Activated T-helper 1 cell treated with anti-CD3 and anti-CD28 coated beads, Interleukin-12 subunit alpha, Interleukin-12 subunit beta, Interleukin-2, Interleukin-4 antibody, amounts not matched to agents 30 ng/mL and 10 ng/mL and 1 ng/mL, durations not matched to agents 14 hours and 24 hours and 36 hours (primary cell): ENCODE measurements around the gene NEUROD2. TPM values are rescaled to one million over a fixed set of nuclear protein-coding genes. Genes with fewer than 3 reads are reported as not detected.
A peak's percentile ranks its signal among the peaks of the same experiment; 100 is the strongest.
"Not testable (repeated sequence)": the region's sequence is repeated elsewhere in the genome, so short reads cannot be mapped to it uniquely, and the experiment has no call there.

ENCODE experiments used
- DNase-seq: peaks from one replicate; pipeline ENCODE4 v3.0.0; 2021; ENCODE audit warnings: low spot score
- H3K27ac Mint-ChIP-seq: one replicate; pipeline ENCODE4 v1.8.0; 2021; ENCODE audit warnings: mild to moderate bottlenecking, mixed read lengths
- H3K27me3 Mint-ChIP-seq: one replicate; pipeline ENCODE4 v1.8.0; 2022; ENCODE audit warnings: mild to moderate bottlenecking, moderate library complexity, mixed read lengths; ENCODE audit not compliant: insufficient read depth
- H3K36me3 Mint-ChIP-seq: one replicate; pipeline ENCODE4 v1.8.0; 2021; ENCODE audit warnings: low read depth, mixed read lengths
- H3K4me1 Mint-ChIP-seq: one replicate; pipeline ENCODE4 v1.8.0; 2021; ENCODE audit warnings: low read depth, mixed read lengths
- H3K4me3 Mint-ChIP-seq: one replicate; pipeline ENCODE4 v1.8.0; 2021; ENCODE audit warnings: mild to moderate bottlenecking, moderate library complexity, mixed read lengths
- H3K9me3 Mint-ChIP-seq: one replicate; pipeline ENCODE4 v1.8.0; 2021; ENCODE audit warnings: mixed read lengths
- intact Hi-C: fragments of 100-400 bp; cut with micrococcal nuclease; formaldehyde crosslinking; loops from one replicate; pipeline ENCODE4 v1.15.1; 2024
- total RNA-seq: library from RNA; stranded (reverse); gene quantifications from 2 replicates; pipeline ENCODE4 v1.2.3, GENCODE V29; 2022

NEUROD2 gene
- total RNA-seq, 1 donor from 2014 or later = not detected

DNA sequence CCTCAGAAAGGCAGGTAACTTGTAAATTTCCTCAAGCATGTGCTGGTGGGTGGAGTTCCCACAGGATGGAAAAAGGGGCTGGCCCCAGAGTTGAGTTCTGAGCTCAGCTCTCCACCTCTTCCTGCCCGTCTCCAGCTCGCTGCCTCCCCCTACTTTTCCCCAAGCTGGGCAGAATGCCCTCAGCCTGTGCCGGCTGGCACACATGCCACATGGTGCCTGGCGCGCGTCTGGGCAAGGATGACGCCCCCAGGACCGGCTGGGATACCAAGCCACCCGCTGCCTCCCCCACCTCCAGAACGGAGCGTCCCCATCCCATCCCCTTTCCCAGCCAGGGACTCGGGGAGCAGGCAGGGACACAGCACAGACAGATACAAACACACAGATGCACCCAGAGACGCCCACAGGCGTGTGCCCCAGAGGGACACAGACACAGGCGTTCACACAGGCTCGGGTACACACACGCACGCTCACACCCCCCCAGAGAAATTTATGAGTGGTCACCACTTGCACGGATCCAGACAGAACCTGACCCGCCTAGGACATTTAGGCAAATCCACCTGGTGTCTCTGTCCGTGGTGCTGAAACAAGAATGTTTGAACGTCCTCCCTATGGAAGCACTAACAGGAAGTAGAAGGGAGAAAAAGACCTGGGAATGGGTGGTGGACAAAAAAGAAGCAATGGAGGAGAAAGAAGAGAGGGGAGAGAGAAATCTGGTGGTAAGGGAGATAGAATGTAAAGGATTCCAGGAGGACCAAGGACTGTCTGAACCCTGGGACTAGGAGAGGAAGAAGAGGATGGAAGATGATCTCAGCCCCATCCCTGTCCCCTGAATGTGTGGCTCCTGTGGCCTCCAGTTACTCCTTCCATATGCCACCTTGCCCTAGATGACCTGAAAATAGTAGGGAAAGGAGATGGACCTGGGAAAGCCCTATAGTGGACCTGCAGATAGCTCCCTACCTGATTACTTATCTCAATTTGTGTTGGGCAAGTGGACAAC lies 15.5 kb downstream of the NEUROD2 start:
- Mint-ChIP-seq H3K27me3 (peaks cover 58% of the 10 kb centered on the region), H3K4me3 (no peak overlapping the region), H3K27ac (no peak overlapping the region), H3K4me1 (peaks cover 4% of the 10 kb centered on the region), H3K36me3 (peaks cover 4% of the 10 kb centered on the region), H3K9me3 (no peaks in the 10 kb centered on the region)
- no peak for DNase-seq
- intact Hi-C loops = no loop called here

DNA sequence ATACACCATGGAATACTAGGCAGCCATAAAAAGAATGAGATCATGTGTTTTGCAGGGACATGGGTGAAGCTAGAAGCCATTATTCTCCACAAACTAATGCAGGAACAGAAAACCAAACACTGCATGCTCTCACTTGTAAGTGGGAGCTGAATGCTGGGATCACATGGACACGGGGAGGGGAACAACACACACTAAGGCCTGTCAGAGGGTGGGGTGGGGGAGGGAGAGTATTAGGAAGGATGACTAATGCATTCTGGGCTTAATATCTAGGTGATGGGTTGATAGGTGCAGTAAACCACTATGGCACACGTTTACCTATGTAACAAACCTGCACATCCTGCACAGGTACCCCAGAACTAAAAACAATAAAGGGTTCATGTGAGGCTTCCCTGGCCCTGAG lies 17.5 kb downstream of the NEUROD2 start:
- H3K4me1 Mint-ChIP-seq, H3K4me3 Mint-ChIP-seq, DNase-seq, H3K27ac Mint-ChIP-seq, intact Hi-C loops, H3K36me3 Mint-ChIP-seq, H3K9me3 Mint-ChIP-seq: not testable (repeated sequence)
- peaks cover 40% of the 10 kb centered on the region for H3K27me3 Mint-ChIP-seq

DNA sequence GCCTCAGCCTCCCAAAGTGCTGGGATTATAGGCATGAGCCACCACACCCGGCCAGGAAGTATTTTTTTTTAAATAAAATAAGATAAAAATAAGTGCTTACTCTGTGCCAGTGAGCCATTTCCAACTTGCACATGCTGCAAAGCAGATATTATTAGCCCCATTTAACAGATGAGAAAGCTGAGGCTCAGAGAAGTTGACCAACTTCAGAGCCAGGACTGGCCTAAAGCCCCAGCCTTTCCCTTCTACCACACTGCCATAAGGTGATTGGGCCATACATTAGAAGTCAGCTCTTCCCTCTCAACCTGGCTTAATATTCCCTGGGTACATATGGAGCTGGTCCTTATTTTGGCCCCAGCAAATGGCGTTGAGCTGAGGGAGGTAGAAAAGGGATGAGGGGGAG lies 25.1 kb downstream of the NEUROD2 start:
- H3K36me3 Mint-ChIP-seq = no peaks in the 10 kb centered on the region
- intact Hi-C loops = no loop called here
- H3K4me3 Mint-ChIP-seq = no peak overlapping the region
- H3K27me3 Mint-ChIP-seq = peaks cover 5% of the 10 kb centered on the region
- no peak overlapping the region for H3K27ac Mint-ChIP-seq
- H3K9me3 Mint-ChIP-seq = no peaks in the 10 kb centered on the region
- no peaks in the 10 kb centered on the region for H3K4me1 Mint-ChIP-seq
- DNase-seq = no peak

DNA sequence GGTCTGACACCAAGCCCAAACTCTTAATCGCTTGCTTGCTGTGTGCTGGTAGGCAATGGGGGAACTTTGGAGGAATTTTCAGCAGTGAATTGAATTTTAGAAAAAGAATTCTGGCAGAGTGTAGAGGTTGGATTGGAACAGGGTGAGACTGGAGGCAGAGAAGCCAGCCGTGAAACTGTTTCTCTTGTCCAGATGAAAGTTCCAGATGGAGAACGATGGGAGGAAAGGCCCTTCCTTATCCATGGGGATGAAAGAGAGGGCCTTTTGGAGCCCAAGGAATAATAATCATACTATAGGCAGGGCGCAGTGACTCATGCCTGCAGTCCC lies 26.0 kb downstream of the NEUROD2 start:
- H3K4me1 Mint-ChIP-seq = no peaks in the 10 kb centered on the region
- intact Hi-C loops = no loop called here
- H3K27me3 Mint-ChIP-seq = peaks cover 4% of the 10 kb centered on the region
- no peaks in the 10 kb centered on the region for H3K9me3 Mint-ChIP-seq
- no peak overlapping the region for H3K27ac Mint-ChIP-seq
- H3K36me3 Mint-ChIP-seq = no peaks in the 10 kb centered on the region
- H3K4me3 Mint-ChIP-seq = no peak overlapping the region
- DNase-seq = no peak

DNA sequence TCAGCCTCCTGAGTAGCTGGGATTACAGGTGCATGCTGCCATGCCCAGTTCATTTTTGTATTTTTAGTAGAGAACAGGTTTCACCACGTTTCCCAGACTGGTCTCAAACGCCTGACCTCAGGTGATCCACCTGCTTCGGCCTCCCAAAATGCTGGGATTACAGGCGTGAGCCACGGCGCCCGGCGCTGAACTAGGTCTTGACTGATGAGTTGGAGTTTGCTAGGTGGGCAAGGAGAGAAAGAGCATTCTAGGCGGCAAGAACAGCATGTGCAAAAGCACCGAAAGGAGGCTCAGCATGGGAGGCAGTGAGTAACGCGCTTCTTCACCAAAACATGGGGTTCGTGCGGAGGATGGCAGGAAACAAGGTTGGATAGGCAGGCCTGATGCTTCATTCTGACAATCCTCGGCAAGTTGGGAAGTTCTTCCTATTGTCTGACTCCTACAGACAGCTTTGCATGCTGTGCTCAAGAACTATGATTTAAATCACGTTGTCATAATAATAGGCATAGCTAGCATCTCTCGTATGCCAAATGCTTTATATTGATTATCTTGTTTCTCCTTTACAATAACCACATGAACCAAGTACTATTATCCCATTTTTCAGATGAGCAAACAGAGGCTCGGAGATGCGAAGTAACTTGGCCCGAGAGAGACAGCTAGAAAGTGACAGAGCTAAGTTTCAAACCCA lies 26.5 kb downstream of the NEUROD2 start:
- DNase-seq = no peak
- Mint-ChIP-seq H3K4me1 (no peaks in the 10 kb centered on the region), H3K27me3 (peaks cover 4% of the 10 kb centered on the region), H3K36me3 (no peaks in the 10 kb centered on the region), H3K9me3 (no peaks in the 10 kb centered on the region), H3K27ac (no peak overlapping the region), H3K4me3 (no peak overlapping the region)
- intact Hi-C loops = no loop called here

DNA sequence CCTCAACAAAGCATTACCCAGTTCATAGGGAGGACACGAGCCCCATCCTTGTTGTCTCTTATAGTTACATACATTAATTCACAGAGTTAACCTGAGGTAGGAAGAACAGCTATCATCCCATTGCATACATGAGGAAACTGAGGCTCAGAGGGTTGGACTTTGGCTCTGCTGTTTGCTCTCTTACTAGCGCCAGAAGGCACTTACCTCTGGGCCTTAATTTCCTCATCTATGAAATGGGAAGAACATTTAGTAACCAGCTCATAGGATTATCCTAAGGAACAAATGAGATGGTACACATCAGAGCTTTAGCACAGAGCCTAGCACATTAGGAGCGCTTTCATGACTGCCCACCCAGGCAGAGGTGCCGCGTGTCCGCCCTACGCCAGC lies 27.6 kb downstream of the NEUROD2 start:
- Mint-ChIP-seq H3K36me3 (no peaks in the 10 kb centered on the region), H3K27ac (no peak overlapping the region), H3K4me1 (no peaks in the 10 kb centered on the region), H3K9me3 (no peaks in the 10 kb centered on the region), H3K4me3 (no peak overlapping the region), H3K27me3 (peaks cover 4% of the 10 kb centered on the region)
- intact Hi-C loops = no loop called here
- no peak for DNase-seq

DNA sequence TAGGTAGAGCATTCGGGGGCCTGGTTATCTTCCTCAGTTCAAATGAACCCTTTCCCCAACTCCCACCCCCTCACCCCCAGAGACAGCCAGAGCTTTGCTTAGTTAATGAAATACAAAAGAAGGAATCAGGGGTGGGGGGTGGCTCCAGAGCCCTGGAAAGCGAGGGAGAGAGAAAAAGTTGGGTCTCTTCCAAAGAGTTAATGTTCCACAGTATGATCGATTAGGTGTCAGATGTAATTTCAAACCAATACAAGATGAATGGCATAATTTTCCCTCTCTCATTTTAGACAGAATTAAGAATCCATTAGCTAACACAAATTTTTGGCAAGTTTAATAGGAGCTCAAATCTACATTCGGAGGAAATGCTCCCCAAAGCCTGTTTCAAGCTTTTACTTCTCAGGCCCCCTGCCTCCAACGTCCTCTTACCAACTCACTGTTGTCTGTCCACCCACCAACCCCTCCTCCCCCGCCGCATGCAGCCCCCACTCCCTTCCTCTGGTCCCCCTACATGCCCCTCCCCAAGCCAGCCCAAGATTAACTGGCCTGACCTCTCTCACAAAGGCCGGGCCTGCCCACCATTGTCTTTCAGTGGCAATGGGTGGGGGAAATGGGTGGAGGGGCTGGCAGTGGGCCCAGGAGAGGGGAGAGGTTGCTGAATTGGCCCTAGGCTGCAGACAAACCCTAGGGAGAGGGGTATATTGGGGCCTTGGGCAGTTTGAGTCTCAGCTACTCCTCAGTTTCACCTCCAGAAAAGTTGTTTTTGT lies 28.2 kb downstream of the NEUROD2 start:
- DNase-seq = no peak
- no peaks in the 10 kb centered on the region for H3K4me1 Mint-ChIP-seq
- no peak overlapping the region for H3K4me3 Mint-ChIP-seq
- H3K27ac Mint-ChIP-seq = no peak overlapping the region
- H3K9me3 Mint-ChIP-seq = no peaks in the 10 kb centered on the region
- peaks cover 4% of the 10 kb centered on the region for H3K27me3 Mint-ChIP-seq
- intact Hi-C loops = no loop called here
- H3K36me3 Mint-ChIP-seq = no peaks in the 10 kb centered on the region

DNA sequence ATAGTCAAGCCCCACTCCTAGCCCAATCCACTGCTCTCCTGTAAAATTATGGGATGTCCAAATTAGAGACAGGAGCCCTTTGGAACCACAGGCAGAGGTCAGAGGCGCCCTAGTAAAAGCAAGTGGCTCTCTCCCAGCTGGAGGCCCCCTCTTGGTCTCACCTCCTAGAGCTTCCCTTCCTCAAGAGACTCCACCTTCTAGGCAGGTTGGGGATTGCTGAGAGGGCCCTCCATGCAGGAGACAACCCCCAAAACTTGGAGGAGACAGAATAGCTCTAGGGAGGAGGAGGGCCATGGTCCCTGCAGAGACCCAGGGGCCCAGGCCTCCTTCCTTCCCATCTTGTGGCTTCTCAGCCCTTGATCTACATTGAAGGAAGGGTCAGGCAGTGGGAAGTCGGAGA lies 29.4 kb downstream of the NEUROD2 start:
- Mint-ChIP-seq H3K27me3 (peaks cover 6% of the 10 kb centered on the region), H3K4me1 (peaks cover 5% of the 10 kb centered on the region), H3K27ac (no peak overlapping the region), H3K4me3 (no peak overlapping the region), H3K36me3 (no peaks in the 10 kb centered on the region), H3K9me3 (no peaks in the 10 kb centered on the region)
- intact Hi-C loops = no loop called here
- DNase-seq = no peak

DNA sequence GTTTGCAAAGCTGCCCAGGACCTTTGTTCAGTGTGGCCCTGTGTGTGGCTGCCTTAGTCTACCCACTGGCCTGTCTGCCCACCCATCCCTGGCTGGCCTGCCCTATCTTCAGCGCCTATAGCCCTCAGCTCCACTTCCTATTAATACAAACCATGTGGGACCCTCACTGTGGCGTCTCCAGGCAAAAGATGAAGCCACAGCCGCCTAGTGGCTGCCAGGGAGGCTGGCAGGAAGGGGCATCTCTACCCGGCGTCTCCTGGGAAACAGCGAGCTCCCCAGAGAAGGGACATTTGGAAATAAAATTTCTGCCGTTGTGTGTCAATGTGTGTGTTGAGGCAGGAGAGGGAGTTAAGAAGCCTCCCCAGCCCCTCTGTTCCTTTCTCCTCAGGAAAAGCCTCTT lies 31.5 kb downstream of the NEUROD2 start:
- Mint-ChIP-seq H3K9me3 (peaks cover 5% of the 10 kb centered on the region), H3K4me1 (peaks cover 5% of the 10 kb centered on the region), H3K36me3 (peaks cover 6% of the 10 kb centered on the region), H3K27ac (no peak overlapping the region), H3K27me3 (peaks cover 9% of the 10 kb centered on the region), H3K4me3 (no peak overlapping the region)
- no peak for DNase-seq
- intact Hi-C loops = no loop called here

DNA sequence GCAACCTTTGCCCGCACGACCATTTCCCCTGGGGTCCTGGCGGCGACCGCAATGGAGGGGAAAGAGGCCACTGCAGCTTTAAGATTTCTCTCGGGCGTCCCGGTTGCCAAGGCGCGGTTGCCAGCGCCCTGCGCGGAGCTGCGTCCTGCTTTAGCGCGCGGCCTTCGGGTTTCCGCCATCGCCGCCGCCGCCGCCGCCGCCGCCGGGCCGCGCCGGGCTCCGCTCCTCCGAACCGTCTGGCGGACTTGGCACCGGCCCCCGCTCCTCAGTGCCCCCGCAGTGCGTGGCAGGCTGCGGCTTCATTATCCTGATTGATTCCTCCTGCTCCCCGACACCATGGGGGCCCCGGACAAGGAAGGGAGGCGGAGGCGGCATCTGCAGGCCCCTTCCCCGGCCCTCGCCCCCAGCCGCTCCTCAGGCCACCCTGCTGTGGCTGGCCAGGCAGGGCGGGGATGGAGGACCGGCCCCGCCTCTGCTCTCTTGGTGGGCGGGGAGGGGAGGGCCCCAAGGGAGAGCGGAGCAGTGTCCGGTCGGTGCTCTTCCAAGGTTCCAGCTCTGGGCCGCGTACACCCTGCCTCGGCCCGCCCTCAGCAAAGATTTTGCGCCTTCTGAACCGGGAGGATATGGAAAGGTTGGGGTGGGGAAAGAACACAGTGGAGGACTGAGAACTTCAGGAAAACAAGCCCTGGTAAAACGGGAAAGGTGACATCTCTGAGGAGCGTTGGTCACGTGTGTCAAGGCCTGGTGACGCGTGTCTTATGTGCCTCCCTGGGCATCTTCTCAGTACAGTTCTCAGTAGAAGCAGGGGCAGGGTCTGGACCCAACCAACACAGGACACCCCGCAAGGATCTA lies 34.0 kb downstream of the NEUROD2 start:
- intact Hi-C loops = no loop called here
- peaks cover 18% of the 10 kb centered on the region for H3K36me3 Mint-ChIP-seq
- DNase-seq = peak; percentile 14
- H3K4me3 Mint-ChIP-seq = peak overlapping the region; percentile 79
- H3K9me3 Mint-ChIP-seq = peaks cover 9% of the 10 kb centered on the region
- peaks cover 5% of the 10 kb centered on the region for H3K4me1 Mint-ChIP-seq
- peak overlapping the region; percentile 64 for H3K27ac Mint-ChIP-seq
- H3K27me3 Mint-ChIP-seq = peaks cover 7% of the 10 kb centered on the region

DNA sequence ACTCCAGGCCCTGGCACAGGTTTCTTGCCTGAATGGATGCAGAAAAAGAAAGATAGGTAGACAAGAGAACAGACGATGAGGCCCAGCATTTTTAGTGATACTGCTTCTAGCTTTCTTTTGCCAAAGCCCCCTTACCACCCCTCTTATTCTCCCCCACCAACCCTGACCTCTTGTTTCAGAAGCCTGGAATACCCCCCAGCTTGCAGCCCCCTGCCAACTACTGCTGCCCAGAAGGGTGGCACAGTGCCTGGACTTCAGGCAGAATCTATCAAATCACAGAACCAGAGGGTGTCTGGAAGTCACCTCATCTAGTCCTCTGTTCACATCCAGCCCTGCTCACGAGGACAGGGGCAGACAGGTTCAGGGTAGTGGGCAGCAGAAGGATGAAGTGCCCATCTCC lies 35.6 kb downstream of the NEUROD2 start:
- intact Hi-C loops = no loop called here
- peaks cover 25% of the 10 kb centered on the region for H3K36me3 Mint-ChIP-seq
- peaks cover 9% of the 10 kb centered on the region for H3K9me3 Mint-ChIP-seq
- no peak for DNase-seq
- no peak overlapping the region for H3K4me3 Mint-ChIP-seq
- H3K4me1 Mint-ChIP-seq = peaks cover 5% of the 10 kb centered on the region
- no peak overlapping the region for H3K27ac Mint-ChIP-seq
- H3K27me3 Mint-ChIP-seq = peaks cover 7% of the 10 kb centered on the region

DNA sequence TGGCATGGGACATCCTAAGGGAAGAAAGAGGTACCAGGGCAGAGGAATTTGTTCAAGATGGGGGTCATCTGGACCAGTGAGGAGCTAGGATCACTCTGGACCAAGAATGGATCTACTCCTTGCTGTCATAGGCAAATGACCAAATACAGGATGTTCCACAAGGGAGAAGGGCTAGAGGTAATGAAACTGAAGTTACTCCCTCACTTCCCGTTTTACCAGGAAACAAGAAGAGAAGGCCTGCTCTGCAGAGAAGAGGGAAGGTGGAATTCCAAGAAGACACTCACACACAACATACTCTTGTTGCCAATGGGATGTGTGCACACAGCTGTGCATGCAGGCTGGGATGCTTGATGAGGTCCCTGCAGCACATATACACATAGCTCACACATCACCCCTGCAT lies 38.6 kb downstream of the NEUROD2 start:
- Mint-ChIP-seq H3K36me3 (peaks cover 42% of the 10 kb centered on the region), H3K27me3 (peaks cover 6% of the 10 kb centered on the region), H3K27ac (no peak overlapping the region), H3K4me1 (peaks cover 4% of the 10 kb centered on the region), H3K4me3 (no peak overlapping the region), H3K9me3 (peaks cover 9% of the 10 kb centered on the region)
- DNase-seq = no peak
- intact Hi-C loops = no loop called here
